ENCODE measurements around the gene KLHDC7B. TPM values are rescaled to one million over a fixed set of nuclear protein-coding genes. Genes with fewer than 3 reads are reported as not detected.

The KLHDC7B gene
- total and polyA plus RNA-seq, 2 of the 13 experiments (the other 11 are each of a cell fraction or from before 2014, with no cell fraction given): 0.11 TPM; not detected in 1

GRCh38 chr22:50599816-50600455 lies 54.2 kb downstream of the KLHDC7B start (continued):
- TF ChIP-seq ZNF234 (CRISPR knock-in tag; conservative IDR thresholded peaks at IDR 0.05) (peak; percentile 86; the same call in 1 of the 2 replicates), ZBTB14 (CRISPR knock-in tag; IDR thresholded peaks at IDR 0.05) (peak; percentile 64), ZNF616 (CRISPR knock-in tag; IDR thresholded peaks at IDR 0.05; ENCODE audit: low read depth) (peak; percentile 98), TFAP4 (IDR thresholded peaks at IDR 0.05; ENCODE audit: borderline replicate concordance, low read depth) (no peak), ARID3A (IDR thresholded peaks at IDR 0.05; ENCODE audit: low read depth, low read length) (no peak), FOSL2 (CRISPR knock-in tag; IDR thresholded peaks at IDR 0.05) (peak; percentile 79), TSC22D2 (CRISPR knock-in tag; IDR thresholded peaks at IDR 0.05; ENCODE audit: borderline replicate concordance) (peak; percentile 100), POLR2G (IDR thresholded peaks at IDR 0.05; ENCODE audit: low read depth, low read length) (no peak), SUZ12 (IDR thresholded peaks at IDR 0.05; ENCODE audit: low read depth, low read length) (no peak), ZNF432 (CRISPR knock-in tag; IDR thresholded peaks at IDR 0.05; ENCODE audit: borderline replicate concordance) (peak; percentile 78; the same call in 1 of the 2 replicates), ZC3H13 (CRISPR knock-in tag; IDR thresholded peaks at IDR 0.05) (peak; percentile 96), FOXP1 (IDR thresholded peaks at IDR 0.05) (no peak), FOXP1 (CRISPR knock-in tag; IDR thresholded peaks at IDR 0.05) (no peak; the same call in 1 of the 2 replicates), ZNF83 (CRISPR knock-in tag; IDR thresholded peaks at IDR 0.05; ENCODE audit: borderline replicate concordance) (peak; percentile 99), ZNF510 (CRISPR knock-in tag; IDR thresholded peaks at IDR 0.05; ENCODE audit: low read depth) (0 out of 2 replicates have a peak, but pooled peaks have one; percentile 79), CHD2 (IDR thresholded peaks at IDR 0.05; ENCODE audit: low read depth, low read length) (no peak), CCDC6 (CRISPR knock-in tag; IDR thresholded peaks at IDR 0.05) (peak; percentile 97), MIXL1 (CRISPR knock-in tag; IDR thresholded peaks at IDR 0.05) (peak; percentile 94)
- TF ChIP-seq, protein P1, sequence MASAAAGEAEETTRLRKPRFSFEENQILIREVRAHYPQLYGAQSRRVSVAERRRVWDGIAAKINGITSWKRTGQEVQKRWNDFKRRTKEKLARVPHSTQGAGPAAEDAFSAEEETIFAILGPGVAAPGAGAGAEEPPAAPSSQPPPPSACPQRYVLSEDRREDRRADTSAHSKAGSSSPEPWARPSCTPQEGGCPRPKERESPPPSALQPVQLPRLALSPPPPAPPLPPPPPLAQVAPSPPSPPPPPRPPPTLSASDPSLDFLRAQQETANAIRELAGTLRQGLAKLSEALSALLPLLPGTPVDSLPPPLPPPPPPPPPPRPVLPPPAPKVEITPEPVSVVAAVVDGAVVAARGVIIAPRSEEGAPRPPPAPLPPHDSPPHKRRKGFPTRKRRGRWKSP (CRISPR knock-in tag; IDR thresholded peaks at IDR 0.05): peak; percentile 83
- TF ChIP-seq, protein P2, sequence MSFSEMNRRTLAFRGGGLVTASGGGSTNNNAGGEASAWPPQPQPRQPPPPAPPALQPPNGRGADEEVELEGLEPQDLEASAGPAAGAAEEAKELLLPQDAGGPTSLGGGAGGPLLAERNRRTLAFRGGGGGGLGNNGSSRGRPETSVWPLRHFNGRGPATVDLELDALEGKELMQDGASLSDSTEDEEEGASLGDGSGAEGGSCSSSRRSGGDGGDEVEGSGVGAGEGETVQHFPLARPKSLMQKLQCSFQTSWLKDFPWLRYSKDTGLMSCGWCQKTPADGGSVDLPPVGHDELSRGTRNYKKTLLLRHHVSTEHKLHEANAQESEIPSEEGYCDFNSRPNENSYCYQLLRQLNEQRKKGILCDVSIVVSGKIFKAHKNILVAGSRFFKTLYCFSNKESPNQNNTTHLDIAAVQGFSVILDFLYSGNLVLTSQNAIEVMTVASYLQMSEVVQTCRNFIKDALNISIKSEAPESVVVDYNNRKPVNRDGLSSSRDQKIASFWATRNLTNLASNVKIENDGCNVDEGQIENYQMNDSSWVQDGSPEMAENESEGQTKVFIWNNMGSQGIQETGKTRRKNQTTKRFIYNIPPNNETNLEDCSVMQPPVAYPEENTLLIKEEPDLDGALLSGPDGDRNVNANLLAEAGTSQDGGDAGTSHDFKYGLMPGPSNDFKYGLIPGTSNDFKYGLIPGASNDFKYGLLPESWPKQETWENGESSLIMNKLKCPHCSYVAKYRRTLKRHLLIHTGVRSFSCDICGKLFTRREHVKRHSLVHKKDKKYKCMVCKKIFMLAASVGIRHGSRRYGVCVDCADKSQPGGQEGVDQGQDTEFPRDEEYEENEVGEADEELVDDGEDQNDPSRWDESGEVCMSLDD (CRISPR knock-in tag; IDR thresholded peaks at IDR 0.05; ENCODE audit: borderline replicate concordance): peak; percentile 98
- TF ChIP-seq, protein P3, sequence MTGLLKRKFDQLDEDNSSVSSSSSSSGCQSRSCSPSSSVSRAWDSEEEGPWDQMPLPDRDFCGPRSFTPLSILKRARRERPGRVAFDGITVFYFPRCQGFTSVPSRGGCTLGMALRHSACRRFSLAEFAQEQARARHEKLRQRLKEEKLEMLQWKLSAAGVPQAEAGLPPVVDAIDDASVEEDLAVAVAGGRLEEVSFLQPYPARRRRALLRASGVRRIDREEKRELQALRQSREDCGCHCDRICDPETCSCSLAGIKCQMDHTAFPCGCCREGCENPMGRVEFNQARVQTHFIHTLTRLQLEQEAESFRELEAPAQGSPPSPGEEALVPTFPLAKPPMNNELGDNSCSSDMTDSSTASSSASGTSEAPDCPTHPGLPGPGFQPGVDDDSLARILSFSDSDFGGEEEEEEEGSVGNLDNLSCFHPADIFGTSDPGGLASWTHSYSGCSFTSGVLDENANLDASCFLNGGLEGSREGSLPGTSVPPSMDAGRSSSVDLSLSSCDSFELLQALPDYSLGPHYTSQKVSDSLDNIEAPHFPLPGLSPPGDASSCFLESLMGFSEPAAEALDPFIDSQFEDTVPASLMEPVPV (CRISPR knock-in tag; IDR thresholded peaks at IDR 0.05): peak; percentile 96
